ENCODE measurements around the gene OR51B2.

GRCh38 chr11:5297721-5298323, 26.3 kb downstream of the OR51B2 start:
- no peak for TF ChIP-seq CTCF (IDR thresholded peaks at IDR 0.05; ENCODE audit: low read depth, low read length, poor library complexity, severe bottlenecking)
- TF ChIP-seq EZH2phosphoT487 (IDR thresholded peaks at IDR 0.05; ENCODE audit: borderline replicate concordance, low read length), result no peak

All from DOHH2 (cell line).